GM19239 (cell line): ENCODE results near the gene PI3.

Experiments used
- DNase-seq: peaks from one replicate; pipeline ENCODE4 v3.0.0; 2011; ENCODE audit warnings: low spot score; ENCODE audit not compliant: insufficient read length
- FAIRE-seq: peaks from 2 replicates; lab custom pipeline; 2011; peaks lifted over from hg19 to GRCh38; lab: Jason Lieb, UNC

PI3 gene

GRCh38 chr20:45181639-45182038, 6.9 kb downstream of the PI3 start:
- FAIRE-seq: no peak

GRCh38 chr20:45183084-45183483, 8.4 kb downstream of the PI3 start:
- no peak for DNase-seq
- no peak for FAIRE-seq

More at GRCh38 chr20:45181639-45182038, 6.9 kb downstream of the PI3 start:
- no peak for DNase-seq

- FAIRE-seq (no peak), DNase-seq (no peak)
These were observed 13.0 kb downstream of the PI3 start for GRCh38 chr20:45187693-45188092.

DNA sequence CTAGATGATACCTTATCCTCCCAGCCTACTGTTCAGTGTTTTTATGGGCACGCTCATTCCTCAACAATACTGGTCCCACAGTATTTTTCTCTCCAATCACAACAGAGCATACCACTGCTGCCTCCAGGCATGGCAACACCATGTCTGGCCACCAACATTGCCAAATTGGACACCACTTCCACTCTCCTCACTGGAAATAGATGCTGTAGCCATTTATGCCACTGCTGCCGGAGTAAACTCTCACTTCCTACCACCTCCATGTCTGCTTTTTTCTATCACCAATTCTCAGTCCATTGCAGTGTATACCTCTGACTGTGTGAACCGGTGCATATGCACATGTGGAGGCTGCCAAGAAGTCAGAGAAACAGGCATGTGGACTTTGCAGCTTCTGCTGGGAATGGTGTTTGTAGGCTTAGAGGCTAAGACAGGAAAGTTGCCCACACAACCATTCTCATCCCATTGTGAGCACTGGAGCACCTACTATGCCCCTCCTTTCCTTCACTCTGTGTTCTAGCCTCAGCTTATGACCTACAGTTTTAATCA, 14.4 kb downstream of the PI3 start:
- FAIRE-seq: no peak

GRCh38 chr20:45189861-45190260, 15.2 kb downstream of the PI3 start:
- DNase-seq (no peak), FAIRE-seq (no peak)

More for the DNA sequence above, 14.4 kb downstream of the PI3 start:
- no peak for DNase-seq

DNA sequence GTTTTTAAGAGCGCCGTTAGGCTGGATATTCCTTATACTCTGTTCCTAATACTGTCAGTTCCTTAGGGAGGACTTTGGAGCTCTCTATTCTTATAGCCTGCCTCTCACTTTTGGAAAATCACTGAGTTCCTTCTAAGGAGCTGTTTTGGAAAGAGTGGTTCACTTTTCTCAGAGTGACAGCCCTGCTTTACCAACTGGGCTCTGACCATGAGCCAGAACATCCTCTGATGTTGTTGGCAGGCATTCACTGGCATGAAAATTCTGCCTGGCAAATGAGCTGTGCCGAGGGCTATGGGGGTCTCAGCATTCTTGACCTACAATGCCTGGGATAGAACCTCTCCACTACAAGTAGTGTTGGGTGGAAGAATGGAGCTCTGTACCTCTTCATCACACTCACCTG, 17.2 kb downstream of the PI3 start:
- FAIRE-seq: no peak
- DNase-seq: no peak

DNA sequence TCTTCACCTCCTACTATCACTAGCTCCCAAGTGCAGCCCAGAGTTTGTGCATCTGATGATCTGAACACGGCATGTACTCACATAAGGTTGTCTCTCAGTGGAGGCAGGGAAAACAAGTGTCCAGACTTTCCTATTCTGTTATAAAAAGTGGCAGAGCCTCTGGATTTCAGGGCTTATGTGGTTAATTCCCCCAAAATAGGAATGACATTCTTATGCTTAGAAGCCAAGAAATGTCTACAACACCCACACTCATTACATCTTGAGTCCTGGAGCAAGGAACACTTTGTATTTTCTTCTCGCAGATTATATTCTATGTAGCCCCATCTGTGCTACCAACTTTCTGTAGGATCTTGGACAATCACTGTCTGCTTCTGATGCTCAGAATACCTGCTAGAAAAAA, 18.6 kb downstream of the PI3 start:
- DNase-seq (no peak), FAIRE-seq (no peak)

- FAIRE-seq (no peak), DNase-seq (no peak)
These were observed 32.0 kb downstream of the PI3 start, which contains the start of gene SEMG1 for GRCh38 chr20:45206725-45207124. Gene SEMG1, plus strand, starts transcription at chr20:45207033. Its CDS starts 21 bp downstream, at chr20:45207054.

DNA sequence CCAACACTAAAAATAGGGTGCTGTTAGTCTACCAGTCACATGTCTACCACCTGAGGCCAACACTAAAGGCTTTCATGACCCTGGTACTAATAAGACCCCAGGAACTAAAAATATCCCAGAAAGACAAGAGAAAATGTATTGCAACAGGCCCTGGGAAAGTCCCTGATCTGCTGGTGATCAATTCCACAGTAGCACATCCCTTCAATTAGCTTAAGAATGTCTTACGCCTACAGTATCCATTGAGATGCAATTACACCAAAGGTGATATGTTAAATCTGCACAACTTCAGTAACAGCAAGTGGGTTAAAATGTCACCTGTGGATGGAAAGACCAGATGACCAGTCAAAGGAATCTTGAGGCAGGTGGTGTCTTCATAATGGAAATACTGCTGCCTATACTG, 35.2 kb downstream of the PI3 start:
- DNase-seq (no peak), FAIRE-seq (no peak)

DNA sequence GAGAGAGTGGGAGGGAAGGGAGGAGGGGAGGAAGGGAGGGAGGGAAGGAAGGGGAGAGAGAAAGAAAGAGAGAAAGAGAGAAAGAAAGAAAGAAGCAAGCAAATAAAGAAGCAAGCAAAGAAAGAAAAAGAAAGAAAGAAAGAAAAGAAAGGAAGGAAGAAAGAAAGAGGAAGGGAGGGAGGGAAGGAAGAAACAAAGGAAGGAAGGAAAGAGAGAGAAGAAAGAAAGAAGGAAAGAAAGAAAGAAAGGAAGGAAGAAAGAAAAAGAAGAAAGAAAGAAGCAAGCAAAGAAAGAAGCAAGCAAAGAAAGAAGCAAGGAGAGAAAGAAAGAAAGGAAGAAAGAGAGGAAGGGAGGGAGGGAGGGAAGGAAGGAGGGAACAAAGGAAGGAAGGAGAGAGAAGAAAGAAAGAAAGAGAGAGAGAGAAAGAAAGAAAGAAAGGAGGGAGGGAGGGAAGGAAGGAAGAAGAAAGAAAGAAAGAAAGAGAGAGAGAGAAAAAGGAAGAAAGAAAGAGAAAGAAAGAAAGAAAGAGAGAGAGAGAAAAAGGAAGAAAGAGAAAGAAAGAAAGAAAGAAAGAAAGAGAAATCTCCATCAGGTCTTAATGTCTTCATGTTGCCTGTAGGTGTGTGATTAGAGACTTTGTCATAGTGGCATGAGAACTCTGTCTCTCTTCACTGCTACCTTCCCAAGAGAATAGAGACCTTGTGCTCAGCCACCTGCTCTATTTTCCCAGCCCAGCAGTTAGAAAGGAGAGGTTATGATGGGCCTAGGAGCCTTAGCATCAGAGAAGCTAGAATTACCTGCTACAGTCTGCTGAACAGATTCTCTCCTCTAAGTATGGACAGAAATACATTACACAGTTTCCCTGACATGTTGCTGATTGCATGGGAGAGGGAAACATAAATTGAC, 37.1 kb downstream of the PI3 start:
- no peak for FAIRE-seq
- no peak for DNase-seq

GRCh38 chr20:45212836-45213235, 38.1 kb downstream of the PI3 start:
- DNase-seq (no peak), FAIRE-seq (no peak)

DNA sequence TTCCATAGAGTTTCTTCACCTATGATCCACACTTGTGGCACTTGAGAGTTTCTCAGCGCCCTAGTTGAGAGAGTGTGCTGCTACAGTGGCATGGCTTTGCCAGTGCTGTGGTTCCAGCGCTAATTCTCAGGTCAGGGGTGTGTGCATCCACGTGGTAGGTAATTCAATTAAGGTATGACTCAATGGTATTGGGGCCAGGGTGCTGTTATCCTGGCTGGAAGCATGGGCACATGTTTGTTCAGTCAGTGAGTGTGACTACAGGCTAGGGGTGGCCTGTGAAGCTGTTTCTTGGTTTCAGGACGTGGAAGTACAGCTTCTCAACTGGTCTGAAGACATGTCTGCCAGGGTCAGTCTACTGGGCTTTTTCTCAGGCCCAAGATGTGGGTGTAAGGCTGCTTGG, 43.4 kb downstream of the PI3 start:
- DNase-seq (no peak), FAIRE-seq (no peak)

- DNase-seq (no peak), FAIRE-seq (no peak)
These were observed 43.9 kb downstream of the PI3 start for GRCh38 chr20:45218636-45219035.

DNA sequence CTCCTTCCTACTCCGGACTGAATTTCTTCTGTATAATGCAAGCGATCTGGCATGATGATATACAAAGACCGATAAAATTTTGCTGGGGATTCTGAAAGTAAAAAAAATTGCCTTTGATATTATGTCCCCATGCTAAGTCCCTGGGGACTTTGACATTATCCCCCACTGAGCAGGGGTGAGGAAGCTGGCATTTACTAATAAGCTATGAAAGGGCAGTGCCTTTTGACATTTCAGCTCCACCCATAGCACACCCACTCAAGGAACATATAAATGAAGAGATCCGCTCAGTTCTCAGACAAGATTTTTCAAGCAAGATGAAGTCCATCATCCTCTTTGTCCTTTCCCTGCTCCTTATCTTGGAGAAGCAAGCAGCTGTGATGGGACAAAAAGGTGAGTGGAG, 46.4 kb downstream of the PI3 start, which contains the start of gene SEMG2:
Gene SEMG2, plus strand, starts transcription at position 298 of the 400 bp plus-strand sequence. Its CDS starts 17 bp downstream, at position 315.
- no peak for FAIRE-seq
- DNase-seq: no peak

GRCh38 chr20:45223136-45223535, 48.4 kb downstream of the PI3 start:
- DNase-seq (no peak), FAIRE-seq (no peak)
